ENCODE results near the gene CDC42BPB. TPM values are rescaled to one million over a fixed set of nuclear protein-coding genes. Genes with fewer than 3 reads are reported as not detected.

The CDC42BPB gene
- total and polyA plus RNA-seq, 2 of the 13 experiments (the other 11 are each of a cell fraction or from before 2014, with no cell fraction given): 19.7 to 32.3 TPM

GRCh38 chr14:102957222-102957621 is 100.1 kb downstream of the CDC42BPB start:
- H3K4me2 ChIP-seq (ENCODE audit: low read depth, low read length): no peak overlapping the region
- peaks cover 23 to 44% of the 10 kb centered on the region in 2 experiments for H3K36me3 ChIP-seq (replicated peaks in 1 of 2; ENCODE audit: control insufficient read depth in 1 of 2, insufficient read depth in 2 of 2, low read length in 2 of 2)
- POLR2A ChIA-PET: no interaction called here
- no peak overlapping the region for H3K9ac ChIP-seq (ENCODE audit: insufficient read depth, low read depth, low read length)
- CTCF ChIA-PET (ENCODE audit: low intra/inter-chr PET ratio, low total read pairs): no interaction called here
- no TSS peak for BruUV-seq (replicated peaks)
- H3K4me1 ChIP-seq (ENCODE audit: insufficient read depth, low read length): no peaks in the 10 kb centered on the region
- TF ChIP-seq SAFB2 (CRISPR knock-in tag; IDR thresholded peaks at IDR 0.05; ENCODE audit: borderline replicate concordance, low read depth) (no peak), ZNF232 (CRISPR knock-in tag; IDR thresholded peaks at IDR 0.05; ENCODE audit: borderline replicate concordance) (no peak), AGO2 (optimal IDR thresholded peaks at IDR 0.05; ENCODE audit: low read depth, low read length) (no peak), MLLT10 (CRISPR knock-in tag; IDR thresholded peaks at IDR 0.05) (no peak), ZNF280D (CRISPR knock-in tag; IDR thresholded peaks at IDR 0.05) (no peak), ZNF326 (CRISPR knock-in tag; IDR thresholded peaks at IDR 0.05; ENCODE audit: borderline replicate concordance) (no peak), NFKBIZ (CRISPR knock-in tag; IDR thresholded peaks at IDR 0.05) (no peak), MXD4 (CRISPR knock-in tag; IDR thresholded peaks at IDR 0.05) (no peak), DRAP1 (CRISPR knock-in tag; IDR thresholded peaks at IDR 0.05) (no peak), MLXIP (CRISPR knock-in tag; IDR thresholded peaks at IDR 0.05; ENCODE audit: borderline replicate concordance) (no peak), DDIT3 (CRISPR knock-in tag; IDR thresholded peaks at IDR 0.05) (no peak), SMAD3 (CRISPR knock-in tag; IDR thresholded peaks at IDR 0.05) (no peak), CSRNP1 (CRISPR knock-in tag; IDR thresholded peaks at IDR 0.05) (no peak), ERF (CRISPR knock-in tag; IDR thresholded peaks at IDR 0.05) (no peak), TCF7L2 (IDR thresholded peaks at IDR 0.05; ENCODE audit: low read depth, low read length) (no peak), DNMT1 (CRISPR knock-in tag; IDR thresholded peaks at IDR 0.05) (no peak), TEAD3 (CRISPR knock-in tag; optimal IDR thresholded peaks at IDR 0.05; ENCODE audit: borderline replicate concordance) (no peak), SRSF1 (optimal IDR thresholded peaks at IDR 0.05; ENCODE audit: low read depth, low read length) (no peak), CHD4 (IDR thresholded peaks at IDR 0.05; ENCODE audit: borderline replicate concordance, low read length) (no peak)
- DNase-seq (ENCODE audit: low spot score) (no peak), FAIRE-seq (no peak), ATAC-seq (no peak)
- no peak overlapping the region for H2AFZ ChIP-seq (ENCODE audit: low read length)
- H4K20me1 ChIP-seq (ENCODE audit: insufficient read depth, low read length): no peaks in the 10 kb centered on the region
- H3K4me3 ChIP-seq (replicated peaks in 1 of 3; ENCODE audit: insufficient read depth in 1 of 3, low read depth in 2 of 3, low read length in 3 of 3): no peak overlapping the region
- no peaks in the 10 kb centered on the region for H3K79me2 ChIP-seq (ENCODE audit: insufficient read depth, low read length)
- intact Hi-C loops (cut with micrococcal nuclease; ENCODE audit: unreplicated experiment) (no loop called here), in situ Hi-C loops (cut with HindIII; ENCODE audit: extremely low pct_ligation_motif_present, low pct_unique_long_range_greater_than_20kb) (no loop called here)
- H3K27ac ChIP-seq (ENCODE audit: extremely low read length, insufficient read depth, low read length): no peak overlapping the region
- H3K9me3 ChIP-seq (ENCODE audit: low read length): no peaks in the 10 kb centered on the region
- 99% methylated on average over 10 of the region's 10 CpGs for WGBS (ENCODE audit: low lambda C conversion rate)
- no peaks in the 10 kb centered on the region for H3K27me3 ChIP-seq (ENCODE audit: control insufficient read depth in 1 of 2, insufficient read depth in 2 of 2, low read length in 2 of 2)
